CD14-positive monocyte (primary cell): Measurements from ENCODE around the gene USP49. TPM values are rescaled to one million over a fixed set of nuclear protein-coding genes. Genes with fewer than 3 reads are reported as not detected.
A peak's percentile ranks its signal among the peaks of the same experiment; 100 is the strongest.

Experiments
- DNase-seq, 3 donors: peaks; one replicate each; pipeline ENCODE4 v3.0.0-alpha.2; 2011 to 2022
- H2AFZ ChIP-seq: 2 replicates; pipeline ENCODE4 v1.6.0; 2012; ENCODE audit warnings: mild to moderate bottlenecking, low read depth, low read length, inconsistent platforms; ENCODE audit not compliant: insufficient read depth, poor library complexity, severe bottlenecking
- H3K27ac ChIP-seq, 2 donors: 1 replicate in 1 of 2; 2 replicates in 1 of 2; pipeline ENCODE4 v1.5.1; 2012 to 2013; ENCODE audit warnings: low read length in 2 of 2, control low read depth in 1 of 2, inconsistent platforms in 1 of 2, low read depth in 1 of 2, mild to moderate bottlenecking in 1 of 2
- H3K27me3 ChIP-seq, 2 donors: one replicate each; pipeline versions ENCODE4 v1.6.0 to v1.6.1; 2011 to 2013; ENCODE audit warnings: low read length in 2 of 2; ENCODE audit not compliant: control insufficient read depth in 2 of 2, insufficient read depth in 2 of 2
- H3K36me3 ChIP-seq, 2 donors: replicated peaks in 1 of 2; 1 replicate in 1 of 2; 2 replicates in 1 of 2; pipeline versions ENCODE4 v1.5.1 to v1.6.1; 2012 to 2013; ENCODE audit warnings: low read length in 2 of 2, control low read depth in 1 of 2, inconsistent platforms in 1 of 2, mild to moderate bottlenecking in 1 of 2; ENCODE audit not compliant: insufficient read depth in 2 of 2, control insufficient read depth in 1 of 2
- H3K4me1 ChIP-seq, 2 donors: 1 replicate in 1 of 2; 2 replicates in 1 of 2; pipeline versions ENCODE4 v1.5.1 to v1.6.1; 2012 to 2013; ENCODE audit warnings: low read length in 2 of 2, control low read depth in 1 of 2, inconsistent platforms in 1 of 2, mild to moderate bottlenecking in 1 of 2, moderate library complexity in 1 of 2; ENCODE audit not compliant: insufficient read depth in 2 of 2, control insufficient read depth in 1 of 2
- H3K4me2 ChIP-seq: replicated peaks from 2 replicates; pipeline ENCODE3; 2012; ENCODE audit warnings: low read length, moderate library complexity, mild to moderate bottlenecking; ENCODE audit not compliant: poor library complexity, severe bottlenecking; ENCODE audit errors: extremely low read depth
- H3K4me3 ChIP-seq, 3 experiments: fragments of 200-600 bp in 1 of 3; sonication (generic) in 1 of 3; replicated peaks in 1 of 3; 1 replicate in 2 of 3; 2 replicates in 1 of 3; pipeline ENCODE4 v1.5.1; 2011 to 2013; ENCODE audit warnings: low read length in 3 of 3, mild to moderate bottlenecking in 3 of 3, control low read depth in 2 of 3, low read depth in 2 of 3, inconsistent platforms in 1 of 3, moderate library complexity in 1 of 3
- H3K79me2 ChIP-seq: 2 replicates; pipeline ENCODE4 v1.6.0; 2012; ENCODE audit warnings: mild to moderate bottlenecking, control low read depth, inconsistent platforms, low read length, moderate library complexity; ENCODE audit not compliant: insufficient read depth
- H3K9ac ChIP-seq: 2 replicates; pipeline ENCODE4 v1.6.0; 2017; ENCODE audit warnings: low read length, mild to moderate bottlenecking; ENCODE audit not compliant: insufficient read depth, poor library complexity, severe bottlenecking
- H3K9me3 ChIP-seq, 2 donors: replicated peaks in 1 of 2; 1 replicate in 1 of 2; 2 replicates in 1 of 2; pipeline versions ENCODE4 v1.5.1 to v1.6.1; 2012 to 2013; ENCODE audit warnings: low read length in 2 of 2, control low read depth in 1 of 2; ENCODE audit not compliant: control insufficient read depth in 1 of 2, insufficient read depth in 1 of 2
- H4K20me1 ChIP-seq: 2 replicates; pipeline ENCODE4 v1.6.0; 2012; ENCODE audit warnings: mild to moderate bottlenecking, low read length, control low read depth, moderate library complexity; ENCODE audit not compliant: insufficient read depth
- H3K27ac Mint-ChIP-seq, 7 donors: one replicate each; pipeline ENCODE4 v1.8.0; 2020; ENCODE audit warnings: mild to moderate bottlenecking in 7 of 7, mixed read lengths in 7 of 7, moderate library complexity in 6 of 7, inconsistent platforms in 2 of 7
- H3K27me3 Mint-ChIP-seq, 3 donors: one replicate each; pipeline ENCODE4 v1.8.0; 2021 to 2022; ENCODE audit warnings: low read depth in 3 of 3, mild to moderate bottlenecking in 3 of 3, mixed read lengths in 3 of 3, moderate library complexity in 3 of 3, inconsistent platforms in 1 of 3
- H3K36me3 Mint-ChIP-seq, 2 donors: one replicate each; pipeline ENCODE4 v1.8.0; 2020; ENCODE audit warnings: mixed read lengths in 2 of 2, inconsistent platforms in 1 of 2, mild to moderate bottlenecking in 1 of 2
- H3K4me1 Mint-ChIP-seq: one replicate; pipeline ENCODE4 v1.8.0; 2020; ENCODE audit warnings: mild to moderate bottlenecking, mixed read lengths
- H3K4me3 Mint-ChIP-seq, 2 donors: one replicate each; pipeline ENCODE4 v1.8.0; 2020; ENCODE audit warnings: mild to moderate bottlenecking in 2 of 2, mixed read lengths in 2 of 2, moderate library complexity in 1 of 2
- H3K9me3 Mint-ChIP-seq, 7 donors: one replicate each; pipeline ENCODE4 v1.8.0; 2020 to 2022; ENCODE audit warnings: mixed read lengths in 7 of 7, mild to moderate bottlenecking in 6 of 7, moderate library complexity in 6 of 7, inconsistent platforms in 2 of 7
- WGBS: methylation state at CpG from one replicate; pipeline ENCODE4 v1.1.5; 2013; ENCODE audit warnings: missing lambda C conversion rate; ENCODE audit not compliant: insufficient coverage; 5-methylcytosine and 5-hydroxymethylcytosine counted together
- intact Hi-C, 2 donors: fragments of 100-400 bp; cut with micrococcal nuclease; formaldehyde crosslinking; loops; one replicate each; pipeline versions ENCODE4 v1.15.0 to v1.15.1; 2023
- polyA plus RNA-seq, 3 donors: library from polyadenylated mRNA; depleted of rRNA in 1 of 3; unstranded in 2 of 3; stranded (reverse) in 1 of 3; fragments of 300-500 nt in 2 of 3; fragments of >200 nt in 1 of 3; fragmentation: Illumina TruSeq in 2 of 3; gene quantifications; 1 replicate in 2 of 3; 2 replicates in 1 of 3; pipeline ENCODE4 v1.2.3, GENCODE V29; 2012 to 2021
- TF ChIP-seq, protein P1 (sequence below): fragments of 200-600 bp; IDR thresholded peaks from one replicate; pipeline ENCODE4 v1.8.0; 2022; ENCODE audit warnings: antibody characterized with exemption, mild to moderate bottlenecking

The USP49 gene
- polyA plus RNA-seq, 3 donors: 0.08 to 4.8 (median 0.37) TPM

DNA sequence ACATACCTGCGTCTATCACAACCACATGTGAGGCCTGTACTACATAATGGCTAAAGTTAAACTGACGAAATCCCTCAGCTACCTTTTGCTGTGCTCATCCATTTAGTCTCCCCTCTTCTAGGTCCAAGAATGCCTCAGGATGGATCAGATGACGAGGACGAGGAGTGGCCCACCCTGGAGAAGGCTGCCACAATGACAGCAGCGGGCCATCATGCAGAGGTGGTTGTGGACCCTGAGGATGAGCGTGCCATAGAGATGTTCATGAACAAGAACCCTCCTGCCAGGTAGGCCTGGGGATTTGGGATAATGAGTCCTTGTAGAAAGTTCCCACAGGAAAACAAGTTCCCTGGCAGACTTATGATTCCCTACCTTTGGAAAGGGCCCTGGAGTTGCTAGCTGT, 32.1 kb upstream of the USP49 start:
- H3K79me2 ChIP-seq: peaks cover 42% of the 10 kb centered on the region
- Mint-ChIP-seq H3K4me3 (no peak overlapping the region), H3K27me3 (peaks cover 0 to 4% (median 0%) of the 10 kb centered on the region in 3 donors)

DNA sequence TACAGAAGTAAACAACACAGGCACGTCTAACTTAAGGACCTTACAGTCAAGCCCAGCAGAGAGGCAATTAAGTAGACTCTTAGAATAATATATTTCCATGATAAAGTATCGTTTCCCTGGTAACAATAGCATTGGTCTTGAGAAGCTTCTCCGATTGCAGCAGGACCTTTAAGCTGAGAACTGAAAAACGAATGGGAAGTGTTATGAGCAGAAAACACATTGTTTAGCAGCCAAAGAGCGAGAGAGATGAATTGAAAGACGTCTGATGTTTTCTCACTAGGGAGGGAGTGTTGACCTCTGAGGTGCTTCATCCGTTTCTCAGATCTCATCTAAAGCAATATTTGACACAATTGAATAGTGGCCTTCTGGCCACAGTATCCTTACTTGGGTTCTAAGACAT, 27.0 kb upstream of the USP49 start:
- intact Hi-C loops: loop anchor here (5.0 kb wide), 2 partner anchors 125 to 135 kb away; partner anchors contain the start of gene TOMM6 (in 1 of the 2)
- Histone ChIP-seq H3K4me2 (peak overlapping the region; percentile 99), H3K79me2 (peaks cover 74% of the 10 kb centered on the region), H2AFZ (peak overlapping the region; percentile 99), H3K4me3 (peak overlapping the region; percentile 78 to 91 (median 81)), H3K9me3 (no peaks in the 10 kb centered on the region), H3K4me1 (peaks cover 28 to 42% of the 10 kb centered on the region in 2 donors), H3K27ac (peak overlapping the region in 1 of 2 donors; percentile 92), H3K36me3 (peaks cover 2 to 21% of the 10 kb centered on the region in 2 donors), H3K27me3 (no peaks in the 10 kb centered on the region), H3K9ac (peak overlapping the region; percentile 77), H4K20me1 (peaks cover 7% of the 10 kb centered on the region)
- Mint-ChIP-seq H3K4me1 (peaks cover 38% of the 10 kb centered on the region), H3K9me3 (peaks cover 0 to 1% (median 0%) of the 10 kb centered on the region in 7 donors), H3K36me3 (peaks cover 16% of the 10 kb centered on the region in 2 donors), H3K27ac (peak overlapping the region in 6 of 7 donors; percentile 98 to 100 (median 100)), H3K4me3 (peak overlapping the region; percentile 98 to 100), H3K27me3 (peaks cover 0 to 6% (median 2%) of the 10 kb centered on the region in 3 donors)
- TF ChIP-seq, protein P1, sequence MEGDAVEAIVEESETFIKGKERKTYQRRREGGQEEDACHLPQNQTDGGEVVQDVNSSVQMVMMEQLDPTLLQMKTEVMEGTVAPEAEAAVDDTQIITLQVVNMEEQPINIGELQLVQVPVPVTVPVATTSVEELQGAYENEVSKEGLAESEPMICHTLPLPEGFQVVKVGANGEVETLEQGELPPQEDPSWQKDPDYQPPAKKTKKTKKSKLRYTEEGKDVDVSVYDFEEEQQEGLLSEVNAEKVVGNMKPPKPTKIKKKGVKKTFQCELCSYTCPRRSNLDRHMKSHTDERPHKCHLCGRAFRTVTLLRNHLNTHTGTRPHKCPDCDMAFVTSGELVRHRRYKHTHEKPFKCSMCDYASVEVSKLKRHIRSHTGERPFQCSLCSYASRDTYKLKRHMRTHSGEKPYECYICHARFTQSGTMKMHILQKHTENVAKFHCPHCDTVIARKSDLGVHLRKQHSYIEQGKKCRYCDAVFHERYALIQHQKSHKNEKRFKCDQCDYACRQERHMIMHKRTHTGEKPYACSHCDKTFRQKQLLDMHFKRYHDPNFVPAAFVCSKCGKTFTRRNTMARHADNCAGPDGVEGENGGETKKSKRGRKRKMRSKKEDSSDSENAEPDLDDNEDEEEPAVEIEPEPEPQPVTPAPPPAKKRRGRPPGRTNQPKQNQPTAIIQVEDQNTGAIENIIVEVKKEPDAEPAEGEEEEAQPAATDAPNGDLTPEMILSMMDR: no peak
- DNase-seq: no peak
- WGBS: 0% methylated on average over 2 of the region's 7 CpGs

More for the DNA sequence above, 32.1 kb upstream of the USP49 start:
- Histone ChIP-seq H3K9me3 (no peaks in the 10 kb centered on the region), H3K4me3 (no peak overlapping the region), H3K9ac (no peak overlapping the region), H2AFZ (no peak overlapping the region), H3K27ac (peak overlapping the region in 1 of 2 donors; percentile 28), H3K4me1 (peaks cover 7 to 8% of the 10 kb centered on the region in 2 donors), H3K4me2 (no peak overlapping the region), H3K36me3 (peaks cover 52 to 65% of the 10 kb centered on the region in 2 donors), H4K20me1 (peaks cover 39% of the 10 kb centered on the region), H3K27me3 (no peaks in the 10 kb centered on the region)
- no peak for DNase-seq
- intact Hi-C loops: no loop called here
- WGBS: 89% methylated on average over 2 of the region's 6 CpGs
- peaks cover 0 to 1% (median 0%) of the 10 kb centered on the region in 7 donors for H3K9me3 Mint-ChIP-seq
- peaks cover 13% of the 10 kb centered on the region for H3K4me1 Mint-ChIP-seq
- TF ChIP-seq, protein P1: no peak
- H3K36me3 Mint-ChIP-seq: peaks cover 52 to 53% of the 10 kb centered on the region in 2 donors
- peak overlapping the region in 3 of 7 donors; percentile 13 to 31 (median 27) for H3K27ac Mint-ChIP-seq
